H9 (cell line): ENCODE results near the gene ASPM. TPM values are rescaled to one million over a fixed set of nuclear protein-coding genes. Genes with fewer than 3 reads are reported as not detected.

Experiments used
- DNase-seq: peaks from one replicate; pipeline ENCODE4 v3.0.0-alpha.2; 2017
- H2AFZ ChIP-seq: one replicate; pipeline ENCODE4 v1.6.1; 2013; ENCODE audit warnings: mild to moderate bottlenecking, low read length, control low read depth, moderate library complexity
- H2AK5ac ChIP-seq: 2 replicates; pipeline ENCODE4 v1.6.1; 2013; ENCODE audit warnings: low read length, control low read depth, mixed read lengths; ENCODE audit not compliant: insufficient read length
- H2BK120ac ChIP-seq: one replicate; pipeline ENCODE4 v1.6.1; 2013; ENCODE audit warnings: low read depth, mild to moderate bottlenecking, low read length, control low read depth, inconsistent platforms; ENCODE audit not compliant: poor library complexity, severe bottlenecking
- H2BK12ac ChIP-seq: 2 replicates; pipeline ENCODE4 v1.6.1; 2013; ENCODE audit warnings: low read length, control low read depth, mixed read lengths, low read depth; ENCODE audit not compliant: insufficient read length
- H2BK15ac ChIP-seq: 2 replicates; pipeline ENCODE4 v1.6.1; 2013; ENCODE audit warnings: low read depth, low read length, control low read depth
- H2BK20ac ChIP-seq: one replicate; pipeline ENCODE4 v1.6.1; 2013; ENCODE audit warnings: low read depth, mild to moderate bottlenecking, low read length, control low read depth, inconsistent platforms; ENCODE audit not compliant: poor library complexity, severe bottlenecking
- H2BK5ac ChIP-seq: 2 replicates; pipeline ENCODE4 v1.6.1; 2013; ENCODE audit warnings: low read length, control low read depth, mixed read lengths; ENCODE audit not compliant: insufficient read length
- H3K14ac ChIP-seq: 2 replicates; pipeline ENCODE4 v1.6.1; 2013; ENCODE audit warnings: low read length, control low read depth; ENCODE audit not compliant: insufficient read depth
- H3K18ac ChIP-seq: 2 replicates; pipeline ENCODE4 v1.6.1; 2013; ENCODE audit warnings: low read depth, mild to moderate bottlenecking, mixed read lengths, low read length, control low read depth; ENCODE audit not compliant: insufficient read length
- H3K23ac ChIP-seq: 2 replicates; pipeline ENCODE4 v1.6.1; 2013; ENCODE audit warnings: low read length, control low read depth, mixed read lengths, low read depth; ENCODE audit not compliant: insufficient read length
- H3K23me2 ChIP-seq: 2 replicates; pipeline ENCODE4 v1.6.1; 2013; ENCODE audit warnings: low read depth, mild to moderate bottlenecking, mixed read lengths, low read length, control low read depth; ENCODE audit not compliant: insufficient read length, poor library complexity, severe bottlenecking
- H3K27ac ChIP-seq: 2 replicates; pipeline ENCODE4 v1.5.1; 2013; ENCODE audit warnings: low read length, control low read depth, mixed read lengths, low read depth; ENCODE audit not compliant: insufficient read length
- H3K27me3 ChIP-seq: 2 replicates; pipeline ENCODE4 v1.6.1; 2013; ENCODE audit warnings: low read length, control low read depth, inconsistent platforms; ENCODE audit not compliant: insufficient read depth
- H3K4ac ChIP-seq: 2 replicates; pipeline ENCODE4 v1.6.1; 2013; ENCODE audit warnings: low read depth, mild to moderate bottlenecking, control low read depth, inconsistent platforms, low read length, moderate library complexity
- H3K4me1 ChIP-seq: 2 replicates; pipeline ENCODE4 v1.6.1; 2013; ENCODE audit warnings: low read length, control low read depth, inconsistent platforms; ENCODE audit not compliant: insufficient read depth
- H3K4me2 ChIP-seq: 2 replicates; pipeline ENCODE4 v1.6.1; 2013; ENCODE audit warnings: low read length, control low read depth, mixed read lengths; ENCODE audit not compliant: insufficient read length, insufficient read depth
- H3K56ac ChIP-seq: 2 replicates; pipeline ENCODE4 v1.6.1; 2013; ENCODE audit warnings: low read depth, mild to moderate bottlenecking, mixed read lengths, low read length, control low read depth; ENCODE audit not compliant: insufficient read length
- H3K79me1 ChIP-seq: 2 replicates; pipeline ENCODE4 v1.6.1; 2013; ENCODE audit warnings: low read depth, mild to moderate bottlenecking, moderate library complexity, low read length, control low read depth, inconsistent platforms; ENCODE audit not compliant: insufficient read depth, poor library complexity, severe bottlenecking
- H3K79me2 ChIP-seq: 2 replicates; pipeline ENCODE4 v1.6.1; 2013; ENCODE audit warnings: low read length, control low read depth, inconsistent platforms; ENCODE audit not compliant: insufficient read depth
- H3K9ac ChIP-seq: 2 replicates; pipeline ENCODE4 v1.6.1; 2013; ENCODE audit warnings: low read length, control low read depth, mixed read lengths; ENCODE audit not compliant: insufficient read length; ENCODE audit errors: extremely low read depth
- H3K9me3 ChIP-seq: one replicate; pipeline ENCODE4 v1.6.1; 2013; ENCODE audit warnings: low read depth, low read length, inconsistent platforms; ENCODE audit not compliant: control insufficient read depth
- H3T11ph ChIP-seq: one replicate; pipeline ENCODE4 v1.6.1; 2013; ENCODE audit warnings: mild to moderate bottlenecking, low read length, control low read depth, inconsistent platforms
- H4K20me1 ChIP-seq: one replicate; pipeline ENCODE4 v1.6.1; 2013; ENCODE audit not compliant: control insufficient read depth, insufficient read length, insufficient read depth
- H4K5ac ChIP-seq: 2 replicates; pipeline ENCODE4 v1.6.1; 2013; ENCODE audit warnings: low read depth, mild to moderate bottlenecking, mixed read lengths, low read length, control low read depth; ENCODE audit not compliant: insufficient read length
- H4K8ac ChIP-seq: replicated peaks from 2 replicates; pipeline ENCODE4 v1.6.1; 2013; ENCODE audit warnings: low read length, control low read depth, mixed read lengths, low read depth; ENCODE audit not compliant: insufficient read length
- H4K91ac ChIP-seq: 2 replicates; pipeline ENCODE4 v1.6.1; 2013; ENCODE audit warnings: low read depth, mild to moderate bottlenecking, moderate library complexity, mixed read lengths, low read length, control low read depth; ENCODE audit not compliant: insufficient read length
- H3K27ac Mint-ChIP-seq, 3 experiments: 2 replicates in 2 of 3; 3 replicates in 1 of 3; pipeline ENCODE4 v1.8.0; 2020 to 2021; ENCODE audit warnings: mixed read lengths in 3 of 3, mild to moderate bottlenecking in 1 of 3, moderate library complexity in 1 of 3
- H3K27me3 Mint-ChIP-seq: 2 replicates; pipeline ENCODE4 v1.8.0; 2021; ENCODE audit warnings: low read depth, mild to moderate bottlenecking, moderate library complexity, mixed read lengths
- H3K36me3 Mint-ChIP-seq, 3 experiments: 2 replicates in 2 of 3; 3 replicates in 1 of 3; pipeline ENCODE4 v1.8.0; 2020 to 2021; ENCODE audit warnings: low read depth in 3 of 3, mixed read lengths in 3 of 3; ENCODE audit not compliant: insufficient read depth in 1 of 3
- H3K4me1 Mint-ChIP-seq, 2 experiments: 2 replicates each; pipeline ENCODE4 v1.8.0; 2020; ENCODE audit warnings: mixed read lengths in 2 of 2
- H3K4me3 Mint-ChIP-seq, 2 experiments: 2 replicates in 1 of 2; 3 replicates in 1 of 2; pipeline ENCODE4 v1.8.0; 2020 to 2021; ENCODE audit warnings: mild to moderate bottlenecking in 2 of 2, mixed read lengths in 2 of 2, moderate library complexity in 1 of 2
- H3K9me3 Mint-ChIP-seq, 2 experiments: 2 replicates in 1 of 2; 3 replicates in 1 of 2; pipeline ENCODE4 v1.8.0; 2020; ENCODE audit warnings: mild to moderate bottlenecking in 2 of 2, mixed read lengths in 2 of 2, moderate library complexity in 1 of 2
- CTCF ChIP-seq: fragments of 200-600 bp; sonication (generic); conservative IDR thresholded peaks from 3 replicates; pipeline ENCODE4 v1.8.0; 2021; ENCODE audit warnings: antibody characterized with exemption, mild to moderate bottlenecking
- total RNA-seq: library from RNA; stranded (reverse); gene quantifications from 2 replicates; pipeline ENCODE4 v1.2.1, GENCODE V29; 2021

Gene ASPM
- total RNA-seq, 1 experiment from 2014 or later = 34.9 TPM

- no peak overlapping the region for H2AFZ ChIP-seq
- no peaks in the 10 kb centered on the region for H3K79me2 ChIP-seq
- H3K9me3 ChIP-seq = no peaks in the 10 kb centered on the region
- H3K14ac ChIP-seq = no peak overlapping the region
- no peak overlapping the region for H3K4ac ChIP-seq
- no peak overlapping the region for H3K4me2 ChIP-seq
- no peak overlapping the region for H3K18ac ChIP-seq
- Mint-ChIP-seq H3K9me3 (peaks cover 2 to 6% of the 10 kb centered on the region in 2 experiments; a peak in 3 of 5 replicates), H3K27me3 (no peaks in the 10 kb centered on the region), H3K27ac (no peak overlapping the region), H3K4me1 (no peaks in the 10 kb centered on the region), H3K4me3 (no peak overlapping the region), H3K36me3 (peaks cover 0 to 1% (median 0%) of the 10 kb centered on the region in 3 experiments; a peak in 2 of 7 replicates)
- no peaks in the 10 kb centered on the region for H3K23me2 ChIP-seq
- no peaks in the 10 kb centered on the region for H4K20me1 ChIP-seq
- no peak for DNase-seq
- no peaks in the 10 kb centered on the region for H3K27me3 ChIP-seq
- H3K9ac ChIP-seq = no peak overlapping the region
- no peak overlapping the region for H4K5ac ChIP-seq
- no peak overlapping the region for H3K56ac ChIP-seq
- no peak overlapping the region for H3K23ac ChIP-seq
- H2BK15ac ChIP-seq = no peak overlapping the region
- no peak overlapping the region for H2AK5ac ChIP-seq
- H2BK120ac ChIP-seq = no peak overlapping the region
- H4K8ac ChIP-seq = no peak overlapping the region
- H3K79me1 ChIP-seq = no peaks in the 10 kb centered on the region
- no peak overlapping the region for H2BK20ac ChIP-seq
- no peak overlapping the region for H3K27ac ChIP-seq
- H2BK5ac ChIP-seq = no peak overlapping the region
- no peak overlapping the region for H3T11ph ChIP-seq
- H3K4me1 ChIP-seq = no peaks in the 10 kb centered on the region
- no peak overlapping the region for H4K91ac ChIP-seq
- TF ChIP-seq CTCF = no peak
- no peak overlapping the region for H2BK12ac ChIP-seq
These were observed 80.9 kb downstream of the ASPM start for GRCh38 chr1:197065559-197065958.
